Ectodermal cell (in vitro differentiated cells): ENCODE data around the gene TFF2.

ENCODE experiments used
- H3K27ac ChIP-seq: 2 replicates; pipeline ENCODE4 v1.7.0; 2013; ENCODE audit warnings: mild to moderate bottlenecking, low read depth, low read length; ENCODE audit not compliant: insufficient read depth, poor library complexity, severe bottlenecking
- H3K27me3 ChIP-seq: 2 replicates; pipeline ENCODE4 v1.7.0; 2013; ENCODE audit warnings: mild to moderate bottlenecking, low read length; ENCODE audit not compliant: insufficient read depth, control insufficient read depth, poor library complexity, severe bottlenecking
- H3K36me3 ChIP-seq: one replicate; pipeline ENCODE4 v1.7.0; 2013; ENCODE audit warnings: low read length; ENCODE audit not compliant: control insufficient read depth, insufficient read depth
- H3K4me1 ChIP-seq: one replicate; pipeline ENCODE4 v1.7.0; 2013; ENCODE audit warnings: low read length; ENCODE audit not compliant: control insufficient read depth, insufficient read depth
- H3K4me3 ChIP-seq: 2 replicates; pipeline ENCODE4 v1.7.0; 2013; ENCODE audit warnings: low read depth, low read length, control low read depth; ENCODE audit not compliant: insufficient read depth
- H3K9me3 ChIP-seq: 2 replicates; pipeline ENCODE4 v1.7.0; 2013; ENCODE audit warnings: mild to moderate bottlenecking, low read length, moderate library complexity; ENCODE audit not compliant: control insufficient read depth
- WGBS, 2 experiments: methylation state at CpG; one replicate each; pipeline ENCODE4 v1.1.7; 2013; ENCODE audit warnings: missing lambda C conversion rate in 2 of 2; 5-methylcytosine and 5-hydroxymethylcytosine counted together

TFF2 gene

GRCh38 chr21:42357307-42357706 is 6.5 kb upstream of the TFF2 start:
- 94 to 96% methylated on average over 3 of the region's 3 CpGs for WGBS, 2 experiments
- no peaks in the 10 kb centered on the region for H3K4me1 ChIP-seq
- no peak overlapping the region for H3K4me3 ChIP-seq
- no peaks in the 10 kb centered on the region for H3K9me3 ChIP-seq
- no peak overlapping the region for H3K27ac ChIP-seq
- H3K27me3 ChIP-seq: no peaks in the 10 kb centered on the region
- no peaks in the 10 kb centered on the region for H3K36me3 ChIP-seq

GRCh38 chr21:42356650-42357049 is 5.9 kb upstream of the TFF2 start:
- no peak overlapping the region for H3K27ac ChIP-seq
- H3K36me3 ChIP-seq: no peaks in the 10 kb centered on the region
- no peaks in the 10 kb centered on the region for H3K9me3 ChIP-seq
- no peak overlapping the region for H3K4me3 ChIP-seq
- no peaks in the 10 kb centered on the region for H3K27me3 ChIP-seq
- H3K4me1 ChIP-seq: no peaks in the 10 kb centered on the region
- 71 to 77% methylated on average over 6 of the region's 6 CpGs for WGBS, 2 experiments

- H3K27ac ChIP-seq: no peak overlapping the region
- H3K4me3 ChIP-seq: no peak overlapping the region
- H3K36me3 ChIP-seq: no peaks in the 10 kb centered on the region
- H3K27me3 ChIP-seq: no peaks in the 10 kb centered on the region
- H3K4me1 ChIP-seq: no peaks in the 10 kb centered on the region
- H3K9me3 ChIP-seq: no peaks in the 10 kb centered on the region
- WGBS, 2 experiments: 86 to 96% methylated on average over 2 of the region's 2 CpGs
Observed at GRCh38 chr21:42356046-42356445, 5.3 kb upstream of the TFF2 start.

- no peaks in the 10 kb centered on the region for H3K4me1 ChIP-seq
- H3K27me3 ChIP-seq: no peaks in the 10 kb centered on the region
- H3K27ac ChIP-seq: no peak overlapping the region
- H3K36me3 ChIP-seq: no peaks in the 10 kb centered on the region
- WGBS, 2 experiments: 90 to 95% methylated on average over 5 of the region's 5 CpGs
- no peak overlapping the region for H3K4me3 ChIP-seq
- no peaks in the 10 kb centered on the region for H3K9me3 ChIP-seq
Observed at GRCh38 chr21:42353623-42354022, 2.8 kb upstream of the TFF2 start.

GRCh38 chr21:42352441-42353095 is 1.8 kb upstream of the TFF2 start:
- 89 to 91% methylated on average over 14 of the region's 14 CpGs for WGBS, 2 experiments

GRCh38 chr21:42351626-42352440 is 1.0 kb upstream of the TFF2 start:
- no peak overlapping the region for H3K27ac ChIP-seq
- H3K9me3 ChIP-seq: no peaks in the 10 kb centered on the region
- H3K27me3 ChIP-seq: no peaks in the 10 kb centered on the region
- H3K4me3 ChIP-seq: no peak overlapping the region
- no peaks in the 10 kb centered on the region for H3K4me1 ChIP-seq
- 82 to 85% methylated on average over 11 of the region's 11 CpGs for WGBS, 2 experiments
- H3K36me3 ChIP-seq: no peaks in the 10 kb centered on the region

More at GRCh38 chr21:42352441-42353095, 1.8 kb upstream of the TFF2 start:
- Histone ChIP-seq H3K36me3 (no peaks in the 10 kb centered on the region), H3K9me3 (no peaks in the 10 kb centered on the region), H3K4me1 (no peaks in the 10 kb centered on the region), H3K27ac (no peak overlapping the region), H3K4me3 (no peak overlapping the region), H3K27me3 (no peaks in the 10 kb centered on the region)

GRCh38 chr21:42350318-42350910 is 380 bp downstream of the TFF2 start:
- no peaks in the 10 kb centered on the region for H3K9me3 ChIP-seq
- H3K4me3 ChIP-seq: no peak overlapping the region
- no peak overlapping the region for H3K27ac ChIP-seq
- WGBS, 2 experiments: 91 to 94% methylated on average over 11 of the region's 11 CpGs
- no peaks in the 10 kb centered on the region for H3K27me3 ChIP-seq
- no peaks in the 10 kb centered on the region for H3K36me3 ChIP-seq
- no peaks in the 10 kb centered on the region for H3K4me1 ChIP-seq

- no peaks in the 10 kb centered on the region for H3K27me3 ChIP-seq
- H3K4me1 ChIP-seq: no peaks in the 10 kb centered on the region
- no peaks in the 10 kb centered on the region for H3K36me3 ChIP-seq
- H3K4me3 ChIP-seq: no peak overlapping the region
- H3K9me3 ChIP-seq: no peaks in the 10 kb centered on the region
- no peak overlapping the region for H3K27ac ChIP-seq
- WGBS, 2 experiments: 87% methylated on average over 14 of the region's 14 CpGs
Observed at GRCh38 chr21:42349420-42350317, 1.1 kb downstream of the TFF2 start.

- Histone ChIP-seq H3K27me3 (no peaks in the 10 kb centered on the region), H3K27ac (no peak overlapping the region), H3K4me3 (no peak overlapping the region), H3K4me1 (no peaks in the 10 kb centered on the region), H3K9me3 (no peaks in the 10 kb centered on the region), H3K36me3 (no peaks in the 10 kb centered on the region)
- 96 to 98% methylated on average over 2 of the region's 2 CpGs for WGBS, 2 experiments
Observed at GRCh38 chr21:42348762-42349161, 2.0 kb downstream of the TFF2 start.
